Dorsolateral prefrontal cortex (tissue), 118 donors: ENCODE measurements around the gene DBNDD2. TPM values are rescaled to one million over a fixed set of nuclear protein-coding genes. Genes with fewer than 3 reads are reported as not detected.

Source experiments
- microRNA-seq, 43 experiments: library from miRNA; unstranded; fragments of <30 nt; microRNA quantifications; one replicate each; pipeline ENCODE4 v1.2.0, GENCODE V29; 2022
- total RNA-seq, 120 experiments: library from RNA; stranded (reverse); gene quantifications; one replicate each; pipeline versions ENCODE4 v1.2.3 to v1.2.4, GENCODE V29; 2022

DBNDD2 gene
- total RNA-seq, 120 experiments from 2014 or later = 113 to 1,403 (median 322) TPM

Small RNAs within 50 kb of the gene (microRNA-seq; reads per million reads assigned to microRNA genes)
- gene MIR6812 = 0 to 2.8 (median 0.46) reads per million in 43 experiments

Other genes starting within 250 kb of the DBNDD2 start
- 1 to 10 TPM in 3 of 120 experiments, under 1 TPM in 1, not detected in 116; 1.00 to 6.0 (median 2.0) TPM for gene PI3, start 233.4 kb upstream of the DBNDD2 start, total RNA-seq
- gene SEMG1, start 201.3 kb upstream of the DBNDD2 start, total RNA-seq = not detected
- gene SEMG2, start 186.9 kb upstream of the DBNDD2 start, total RNA-seq = under 1 TPM in 3 of 120 experiments, not detected in 117; 0.17 to 0.23 (median 0.20) TPM
- gene SLPI, start 153.7 kb upstream of the DBNDD2 start, total RNA-seq = 10 to 100 TPM in 11 of 120 experiments, 1 to 10 TPM in 63, under 1 TPM in 17, not detected in 29; 0.75 to 34.8 (median 2.0) TPM
- gene RBPJL, start 101.4 kb upstream of the DBNDD2 start, total RNA-seq = under 1 TPM in 13 of 120 experiments, not detected in 107; 0.25 to 0.87 (median 0.33) TPM
- gene MATN4, start 100.0 kb upstream of the DBNDD2 start, total RNA-seq = under 1 TPM in 24 of 120 experiments, not detected in 96; 0.19 to 0.68 (median 0.29) TPM
- 100 to 1,000 TPM in 16 of 120 experiments, 10 to 100 TPM in 104; 20.8 to 232 (median 66.2) TPM for gene SDC4, start 59.9 kb upstream of the DBNDD2 start, total RNA-seq
- 10 to 100 TPM; 19.5 to 49.7 (median 29.3) TPM for gene SYS1, start 45.1 kb upstream of the DBNDD2 start, total RNA-seq
- 10 to 100 TPM in 83 of 120 experiments, 1 to 10 TPM in 37; 1.0 to 82.8 (median 15.3) TPM for gene TP53TG5, start 30.0 kb upstream of the DBNDD2 start, total RNA-seq
- gene PIGT, start 7.9 kb downstream of the DBNDD2 start, total RNA-seq = 100 to 1,000 TPM in 6 of 120 experiments, 10 to 100 TPM in 114; 56.0 to 148 (median 76.4) TPM
- 10 to 100 TPM in 59 of 120 experiments, 1 to 10 TPM in 61; 2.7 to 22.3 (median 9.9) TPM for gene WFDC2, start 61.5 kb downstream of the DBNDD2 start, total RNA-seq
- not detected for gene SPINT3, start 107.3 kb downstream of the DBNDD2 start, total RNA-seq
- gene WFDC6, start 131.2 kb downstream of the DBNDD2 start, total RNA-seq = not detected
- under 1 TPM in 6 of 120 experiments, not detected in 114; 0.10 to 0.32 (median 0.21) TPM for gene EPPIN, start 139.1 kb downstream of the DBNDD2 start, total RNA-seq
- not detected for gene WFDC8, start 171.0 kb downstream of the DBNDD2 start, total RNA-seq
- gene WFDC10A, start 221.4 kb downstream of the DBNDD2 start, total RNA-seq = 1 to 10 TPM in 4 of 120 experiments, under 1 TPM in 3, not detected in 113; 0.76 to 1.8 (median 1.0) TPM
- 1 to 10 TPM in 1 of 120 experiments, under 1 TPM in 1, not detected in 118; 0.86 to 1.1 TPM for gene WFDC9, start 223.0 kb downstream of the DBNDD2 start, total RNA-seq